Measurements from ENCODE around the gene ACKR1.
A peak's percentile ranks its signal among the peaks of the same experiment; 100 is the strongest.

Gene ACKR1

GRCh38 chr1:159171254-159171687 is 33.4 kb upstream of the ACKR1 start, which contains the start of gene CADM3:
CADM3 (plus strand) TSS chr1:159171615; CDS start chr1:159171766, 151 bp downstream.
- Histone ChIP-seq H3K4me3 (replicated peaks; ENCODE audit: insufficient read depth, low read length) (no peak within 1 kb of the TSS), H3K27me3 (ENCODE audit: insufficient read depth, poor library complexity, severe bottlenecking) (peaks cover 52% of the 10 kb centered on the region), H3K27ac (replicated peaks) (no peak within 1 kb of the TSS)
- no peak for DNase-seq (ENCODE audit: low read depth in 1 of 2, low spot score in 1 of 2)
- TF ChIP-seq GABPA (IDR thresholded peaks at IDR 0.05; ENCODE audit: low read depth) (no peak), POLR2AphosphoS5 (IDR thresholded peaks at IDR 0.05; ENCODE audit: low read depth) (no peak), REST (IDR thresholded peaks at IDR 0.05; ENCODE audit: insufficient replicate concordance, low read depth) (no peak), SPI1 (IDR thresholded peaks at IDR 0.05; ENCODE audit: borderline replicate concordance, low read depth) (no peak)
- TF ChIP-seq, protein P1, sequence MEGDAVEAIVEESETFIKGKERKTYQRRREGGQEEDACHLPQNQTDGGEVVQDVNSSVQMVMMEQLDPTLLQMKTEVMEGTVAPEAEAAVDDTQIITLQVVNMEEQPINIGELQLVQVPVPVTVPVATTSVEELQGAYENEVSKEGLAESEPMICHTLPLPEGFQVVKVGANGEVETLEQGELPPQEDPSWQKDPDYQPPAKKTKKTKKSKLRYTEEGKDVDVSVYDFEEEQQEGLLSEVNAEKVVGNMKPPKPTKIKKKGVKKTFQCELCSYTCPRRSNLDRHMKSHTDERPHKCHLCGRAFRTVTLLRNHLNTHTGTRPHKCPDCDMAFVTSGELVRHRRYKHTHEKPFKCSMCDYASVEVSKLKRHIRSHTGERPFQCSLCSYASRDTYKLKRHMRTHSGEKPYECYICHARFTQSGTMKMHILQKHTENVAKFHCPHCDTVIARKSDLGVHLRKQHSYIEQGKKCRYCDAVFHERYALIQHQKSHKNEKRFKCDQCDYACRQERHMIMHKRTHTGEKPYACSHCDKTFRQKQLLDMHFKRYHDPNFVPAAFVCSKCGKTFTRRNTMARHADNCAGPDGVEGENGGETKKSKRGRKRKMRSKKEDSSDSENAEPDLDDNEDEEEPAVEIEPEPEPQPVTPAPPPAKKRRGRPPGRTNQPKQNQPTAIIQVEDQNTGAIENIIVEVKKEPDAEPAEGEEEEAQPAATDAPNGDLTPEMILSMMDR (IDR thresholded peaks at IDR 0.05; ENCODE audit: insufficient read depth, low read length), result no peak

DNA sequence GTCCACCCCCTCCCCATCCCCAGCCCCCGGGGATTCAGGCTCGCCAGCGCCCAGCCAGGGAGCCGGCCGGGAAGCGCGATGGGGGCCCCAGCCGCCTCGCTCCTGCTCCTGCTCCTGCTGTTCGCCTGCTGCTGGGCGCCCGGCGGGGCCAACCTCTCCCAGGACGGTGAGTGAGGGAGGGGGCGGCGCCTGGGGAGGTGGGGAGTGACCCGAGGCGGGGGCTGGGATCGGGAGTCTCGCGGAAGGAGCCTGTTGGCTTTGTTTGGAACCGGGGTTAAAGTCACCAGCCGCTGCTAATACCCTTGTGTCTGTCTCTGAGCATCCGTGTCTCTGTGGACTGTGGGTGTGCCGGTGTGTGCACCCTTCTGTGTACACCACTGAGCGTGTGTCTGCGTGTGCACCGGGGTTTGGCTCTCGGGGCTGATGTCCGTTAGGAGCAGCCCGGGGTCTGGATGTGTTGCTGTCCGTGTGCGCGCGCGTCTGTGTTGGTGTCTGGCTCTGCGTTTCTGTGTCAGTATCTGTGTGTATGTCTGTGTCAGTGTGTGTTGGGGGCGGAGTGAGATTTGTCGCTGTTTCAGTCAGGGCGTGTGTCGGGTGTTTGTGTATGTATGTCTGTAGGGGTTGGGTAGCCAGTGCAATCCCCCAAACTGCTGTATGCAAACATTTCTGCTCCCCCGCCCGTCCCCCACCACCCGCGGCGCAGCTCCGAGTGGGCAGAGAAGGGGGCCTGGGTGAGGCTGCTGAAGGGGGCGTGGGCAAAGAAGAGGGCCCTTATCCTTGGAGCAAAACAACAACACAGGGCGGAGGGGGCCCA is 32.8 kb upstream of the ACKR1 start:
- no peak for DNase-seq (ENCODE audit: low read depth in 1 of 2, low spot score in 1 of 2)
- TF ChIP-seq GABPA (IDR thresholded peaks at IDR 0.05; ENCODE audit: low read depth) (no peak), SPI1 (IDR thresholded peaks at IDR 0.05; ENCODE audit: borderline replicate concordance, low read depth) (no peak), POLR2AphosphoS5 (IDR thresholded peaks at IDR 0.05; ENCODE audit: low read depth) (no peak), REST (IDR thresholded peaks at IDR 0.05; ENCODE audit: insufficient replicate concordance, low read depth) (no peak)
- TF ChIP-seq, protein P1 (IDR thresholded peaks at IDR 0.05; ENCODE audit: insufficient read depth, low read length), result no peak
- H3K4me3 ChIP-seq (replicated peaks; ENCODE audit: insufficient read depth, low read length), result no peak overlapping the region
- H3K27ac ChIP-seq (replicated peaks), result no peak overlapping the region
- peaks cover 48% of the 10 kb centered on the region for H3K27me3 ChIP-seq (ENCODE audit: insufficient read depth, poor library complexity, severe bottlenecking)

GRCh38 chr1:159172614-159173291 is 31.9 kb upstream of the ACKR1 start:
- DNase-seq (ENCODE audit: low read depth in 1 of 2, low spot score in 1 of 2), result peak in 1 of 2 experiments; percentile 12

More at GRCh38 chr1:159172614-159173291, 31.9 kb upstream of the ACKR1 start:
- Histone ChIP-seq H3K4me3 (replicated peaks; ENCODE audit: insufficient read depth, low read length) (no peak overlapping the region), H3K27ac (replicated peaks) (no peak overlapping the region), H3K27me3 (ENCODE audit: insufficient read depth, poor library complexity, severe bottlenecking) (peaks cover 45% of the 10 kb centered on the region)
- TF ChIP-seq SPI1 (IDR thresholded peaks at IDR 0.05; ENCODE audit: borderline replicate concordance, low read depth) (no peak), REST (IDR thresholded peaks at IDR 0.05; ENCODE audit: insufficient replicate concordance, low read depth) (no peak)
